Measurements from ENCODE around the gene BCAM. TPM values are rescaled to one million over a fixed set of nuclear protein-coding genes. Genes with fewer than 3 reads are reported as not detected.
A peak's percentile ranks its signal among the peaks of the same experiment; 100 is the strongest.

Gene BCAM
- total and polyA plus RNA-seq, 4 donors, result 10.5 to 87.4 (median 19.1) TPM

- TF ChIP-seq CTCF (IDR thresholded peaks at IDR 0.05; ENCODE audit: low read depth, low read length, missing input control), result no peak
- TF ChIP-seq RXRA (IDR thresholded peaks at IDR 0.05), result no peak
Observed at GRCh38 chr19:44841231-44841630, 32.3 kb downstream of the BCAM start (continued).

- Histone ChIP-seq H3K27ac (ENCODE audit: low read depth in 1 of 2, low read length in 2 of 2) (peak overlapping the region; percentile 66 to 80), H3K36me3 (ENCODE audit: control insufficient read depth in 4 of 4, insufficient read depth in 3 of 4, low read depth in 1 of 4, low read length in 3 of 4) (no peaks in the 10 kb centered on the region), H3K27me3 (ENCODE audit: control insufficient read depth in 4 of 4, insufficient read depth in 4 of 4, low read length in 3 of 4) (no peaks in the 10 kb centered on the region), H3K9me3 (ENCODE audit: control insufficient read depth in 4 of 4, low read length in 3 of 4) (no peaks in the 10 kb centered on the region), H3K9ac (ENCODE audit: low read depth in 1 of 2, low read length in 2 of 2) (peak overlapping the region; percentile 34 to 75), H3K4me1 (ENCODE audit: control insufficient read depth in 4 of 4, insufficient read depth in 4 of 4, low read length in 3 of 4) (peaks cover 9 to 37% (median 26%) of the 10 kb centered on the region in 4 donors), H3K4me3 (ENCODE audit: low read depth in 1 of 3, low read length in 3 of 3) (peak overlapping the region in 1 of 3 donors; percentile 38)
- TF ChIP-seq HNF4A (conservative IDR thresholded peaks at IDR 0.05) (no peak), ZBTB33 (IDR thresholded peaks at IDR 0.05) (no peak), RAD21 (IDR thresholded peaks at IDR 0.05) (no peak), REST (IDR thresholded peaks at IDR 0.05) (no peak), FOXA1 (IDR thresholded peaks at IDR 0.05) (no peak), HNF4G (IDR thresholded peaks at IDR 0.05) (no peak), FOXA2 (IDR thresholded peaks at IDR 0.05) (no peak), NR2F2 (IDR thresholded peaks at IDR 0.05) (no peak), SP1 (IDR thresholded peaks at IDR 0.05) (no peak), YY1 (IDR thresholded peaks at IDR 0.05) (no peak), EGR1 (IDR thresholded peaks at IDR 0.05; ENCODE audit: low read depth in 2 of 2) (no peak), CTCF (IDR thresholded peaks at IDR 0.05; ENCODE audit: low read depth, low read length, missing input control) (no peak), ATF3 (IDR thresholded peaks at IDR 0.05) (no peak)
- no peak for DNase-seq (ENCODE audit: low spot score)
- WGBS, result 10% methylated on average over 12 of the region's 12 CpGs
Observed at GRCh38 chr19:44845286-44845611, 36.3 kb downstream of the BCAM start.
